GM23338 (cell line): ENCODE measurements around the gene BAHCC1.

Experiments
- CREB1 ChIP-seq: fragments of 250-450 bp; sonication (Bioruptor Pico); IDR thresholded peaks from 2 replicates; pipeline ENCODE4 v1.5.0; 2020; ENCODE audit warnings: low read depth, mild to moderate bottlenecking, moderate library complexity
- CTCF ChIP-seq, 2 experiments: fragments of 200-600 bp in 1 of 2; sonication (generic) in 1 of 2; conservative IDR thresholded peaks; 2 replicates each; pipeline versions ENCODE4 v1.5.1 to v1.6.1; 2016 to 2017; ENCODE audit warnings: antibody characterized with exemption in 2 of 2, low read depth in 2 of 2, mild to moderate bottlenecking in 2 of 2, moderate library complexity in 1 of 2
- EZH2 ChIP-seq: fragments of 200-600 bp; sonication (generic); IDR thresholded peaks from one replicate; pipeline ENCODE4 v1.8.0; 2017; ENCODE audit warnings: antibody characterized with exemption, mild to moderate bottlenecking, low read depth; ENCODE audit not compliant: unreplicated experiment
- REST ChIP-seq: IDR thresholded peaks from one replicate; pipeline ENCODE4 v1.6.1; 2018; ENCODE audit warnings: antibody characterized with exemption; ENCODE audit not compliant: unreplicated experiment

GRCh38 chr17:81428516-81428915 is 33.3 kb downstream of the BAHCC1 start:
- TF ChIP-seq REST (no peak), EZH2 (no peak), CREB1 (CRISPR knock-in tag) (no peak), CTCF (conservative IDR thresholded peaks at IDR 0.05; ENCODE audit: low read depth in 2 of 2) (no peak)
